GM21717 (cell line): ENCODE data around the gene APBA1.

ENCODE experiments used
- ATAC-seq: cut with Tn5 transposase; IDR thresholded peaks from one replicate; pipeline ENCODE4 v1.9.1; 2021; ENCODE audit warnings: mild to moderate bottlenecking, moderate library complexity; ENCODE audit not compliant: unreplicated experiment

The APBA1 gene

DNA sequence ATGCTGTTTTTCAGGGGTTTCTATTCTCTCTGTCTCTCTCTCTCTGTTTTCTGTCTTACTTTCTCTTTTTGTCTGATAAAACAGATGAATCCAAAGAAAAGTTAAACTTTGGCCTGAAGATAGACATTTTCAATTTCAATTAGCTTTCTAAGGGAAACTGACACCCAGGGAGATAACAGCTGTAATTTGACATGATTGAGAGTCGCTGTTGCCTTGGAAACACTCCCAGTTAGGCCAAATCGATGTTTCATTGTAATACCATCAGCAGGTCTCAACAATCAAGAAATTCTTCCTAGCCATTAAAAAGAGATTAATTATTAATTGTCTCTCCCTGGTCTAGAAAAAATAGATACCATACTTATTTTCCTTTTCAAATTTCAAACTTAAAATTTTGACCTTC is 294.2 kb downstream of the APBA1 start:
- no peak for ATAC-seq
